ENCODE measurements around the gene ECI1.
"Not testable (repeated sequence)": the region's sequence is repeated elsewhere in the genome, so short reads cannot be mapped to it uniquely, and the experiment has no call there.

DNA sequence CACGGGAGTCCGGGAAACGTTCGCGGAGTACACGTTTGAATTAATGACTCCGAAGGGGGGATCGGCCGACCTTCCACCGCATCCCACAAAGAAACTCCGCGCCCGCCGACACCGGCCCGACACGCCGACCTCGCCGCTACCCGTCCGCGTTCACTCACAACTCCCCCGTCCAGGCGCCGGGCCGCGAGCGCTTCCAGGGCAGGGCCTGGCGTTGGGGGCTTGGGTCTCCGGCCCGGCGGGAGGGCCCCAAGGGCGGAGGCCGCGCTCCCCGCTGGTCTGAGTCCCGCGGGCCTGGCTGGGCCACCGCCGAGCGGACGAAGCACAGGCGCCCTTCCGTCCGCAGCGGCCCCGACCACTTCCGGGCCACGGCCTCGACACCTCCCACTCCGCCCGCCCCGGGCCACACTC, 16.1 kb upstream of the ECI1 start:
- TF ChIP-seq, protein P1, sequence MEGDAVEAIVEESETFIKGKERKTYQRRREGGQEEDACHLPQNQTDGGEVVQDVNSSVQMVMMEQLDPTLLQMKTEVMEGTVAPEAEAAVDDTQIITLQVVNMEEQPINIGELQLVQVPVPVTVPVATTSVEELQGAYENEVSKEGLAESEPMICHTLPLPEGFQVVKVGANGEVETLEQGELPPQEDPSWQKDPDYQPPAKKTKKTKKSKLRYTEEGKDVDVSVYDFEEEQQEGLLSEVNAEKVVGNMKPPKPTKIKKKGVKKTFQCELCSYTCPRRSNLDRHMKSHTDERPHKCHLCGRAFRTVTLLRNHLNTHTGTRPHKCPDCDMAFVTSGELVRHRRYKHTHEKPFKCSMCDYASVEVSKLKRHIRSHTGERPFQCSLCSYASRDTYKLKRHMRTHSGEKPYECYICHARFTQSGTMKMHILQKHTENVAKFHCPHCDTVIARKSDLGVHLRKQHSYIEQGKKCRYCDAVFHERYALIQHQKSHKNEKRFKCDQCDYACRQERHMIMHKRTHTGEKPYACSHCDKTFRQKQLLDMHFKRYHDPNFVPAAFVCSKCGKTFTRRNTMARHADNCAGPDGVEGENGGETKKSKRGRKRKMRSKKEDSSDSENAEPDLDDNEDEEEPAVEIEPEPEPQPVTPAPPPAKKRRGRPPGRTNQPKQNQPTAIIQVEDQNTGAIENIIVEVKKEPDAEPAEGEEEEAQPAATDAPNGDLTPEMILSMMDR (IDR thresholded peaks at IDR 0.05): not testable (repeated sequence)
- TF ChIP-seq EZH2 (IDR thresholded peaks at IDR 0.05): not testable (repeated sequence)

All from neural progenitor cell (in vitro differentiated cells).